ENCODE data around the gene CIB4.

CIB4 gene

DNA sequence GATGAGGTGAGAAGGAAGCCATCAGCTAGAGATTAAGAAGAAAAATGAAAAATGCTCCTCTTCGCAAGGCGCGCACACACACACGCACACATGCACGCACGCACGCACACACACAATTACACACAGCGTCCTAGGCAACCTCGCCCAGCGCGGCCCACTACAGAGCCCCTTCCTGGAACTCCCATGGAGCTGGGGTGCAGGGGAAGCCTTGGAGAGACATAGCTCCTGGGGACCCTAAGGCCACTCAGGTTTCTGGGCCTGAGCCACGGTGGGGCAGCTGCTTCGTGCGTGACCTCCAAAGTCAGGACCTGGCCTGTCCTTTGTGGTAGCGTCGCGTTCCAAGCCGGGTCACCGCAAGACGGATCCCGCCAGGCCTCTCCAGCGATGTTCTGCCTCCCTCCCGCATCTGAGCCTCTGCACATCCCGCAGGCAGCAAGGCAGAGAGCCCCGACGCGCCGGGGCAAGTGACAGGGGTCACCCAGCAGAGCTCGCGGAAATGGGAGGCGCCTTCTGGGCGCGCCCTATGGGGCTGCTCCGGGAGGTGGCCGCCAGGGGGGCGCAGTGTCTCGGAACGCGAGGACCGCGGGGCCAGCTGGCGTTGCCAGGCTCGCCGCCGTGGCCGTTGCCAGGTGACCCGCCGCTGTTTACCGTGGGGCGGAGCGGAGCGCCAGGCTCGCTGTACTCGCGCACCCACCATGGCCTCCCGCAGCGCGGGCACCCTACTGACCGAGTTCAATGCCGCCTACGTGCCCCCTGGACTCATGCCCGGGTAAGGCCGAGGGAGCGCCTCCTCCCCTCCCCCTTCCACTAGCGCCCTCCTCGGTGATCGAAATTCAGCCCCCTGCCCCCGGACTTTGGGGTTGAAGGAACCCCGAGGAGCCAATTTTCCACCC, 79.0 kb downstream of the CIB4 start:
- WGBS, 2 donors (ENCODE audit: extremely low coverage in 2 of 2, insufficient read length in 2 of 2, insufficient replicate concordance in 1 of 2) = no CpG with 5 or more reads among the region's 69 CpGs
- no peaks in the 10 kb centered on the region for H3K9me3 ChIP-seq (replicated peaks in 1 of 2; ENCODE audit: control insufficient read depth in 2 of 2, insufficient read depth in 1 of 2, low read depth in 1 of 2, low read length in 2 of 2)
- H4K91ac ChIP-seq (ENCODE audit: low read depth, low read length, poor library complexity) = no peak overlapping the region
- H2AFZ ChIP-seq (ENCODE audit: low read length) = no peak overlapping the region
- no peaks in the 10 kb centered on the region for H3K36me3 ChIP-seq (replicated peaks in 1 of 2; ENCODE audit: control insufficient read depth in 2 of 2, insufficient read depth in 2 of 2, low read length in 2 of 2)
- no peak overlapping the region for H3K9ac ChIP-seq (ENCODE audit: low read depth, low read length, poor library complexity)
- H3K4me1 ChIP-seq (ENCODE audit: control insufficient read depth in 2 of 2, insufficient read depth in 1 of 2, low read depth in 1 of 2, low read length in 2 of 2) = peaks cover 12 to 13% of the 10 kb centered on the region in 2 donors
- H2BK12ac ChIP-seq (ENCODE audit: low read length) = no peak overlapping the region
- H3K4me2 ChIP-seq (ENCODE audit: insufficient read depth, low read length, poor library complexity, severe bottlenecking) = no peak overlapping the region
- no peak overlapping the region for H2BK5ac ChIP-seq (ENCODE audit: low read length)
- no peak overlapping the region for H4K8ac ChIP-seq (ENCODE audit: low read depth, low read length)
- no peak for DNase-seq (ENCODE audit: low spot score)
- H3K79me1 ChIP-seq (ENCODE audit: low read depth, low read length) = no peaks in the 10 kb centered on the region
- H3K18ac ChIP-seq (ENCODE audit: low read length) = peak overlapping the region; percentile 60
- H3K4ac ChIP-seq (ENCODE audit: low read length) = no peak overlapping the region
- peaks cover 0 to 68% (median 2%) of the 10 kb centered on the region in 3 experiments for H3K27me3 ChIP-seq (ENCODE audit: control insufficient read depth in 3 of 3, insufficient read depth in 3 of 3, low read depth in 1 of 3, low read length in 3 of 3)
- H3K27ac ChIP-seq (replicated peaks; ENCODE audit: low read length) = no peak overlapping the region
- H3K4me3 ChIP-seq (ENCODE audit: low read length in 2 of 2) = no peak overlapping the region
- no peak overlapping the region for H2BK120ac ChIP-seq (ENCODE audit: low read depth, low read length)
- no peak overlapping the region for H3K23ac ChIP-seq (ENCODE audit: low read depth, low read length, poor library complexity)
- H2AK5ac ChIP-seq (ENCODE audit: low read depth, low read length) = no peak overlapping the region
- no peak overlapping the region for H3K14ac ChIP-seq (ENCODE audit: low read length)
- H2BK15ac ChIP-seq (ENCODE audit: low read length) = peak overlapping the region; percentile 76

- no peaks in the 10 kb centered on the region for H3K9me3 ChIP-seq (replicated peaks in 1 of 2; ENCODE audit: control insufficient read depth in 2 of 2, insufficient read depth in 1 of 2, low read depth in 1 of 2, low read length in 2 of 2)
- H2BK12ac ChIP-seq (ENCODE audit: low read length) = no peak overlapping the region
- H4K91ac ChIP-seq (ENCODE audit: low read depth, low read length, poor library complexity) = no peak overlapping the region
- no peak overlapping the region for H3K4ac ChIP-seq (ENCODE audit: low read length)
- H3K18ac ChIP-seq (ENCODE audit: low read length) = no peak overlapping the region
- no peak overlapping the region for H3K23ac ChIP-seq (ENCODE audit: low read depth, low read length, poor library complexity)
- H3K4me2 ChIP-seq (ENCODE audit: insufficient read depth, low read length, poor library complexity, severe bottlenecking) = no peak overlapping the region
- peaks cover 12 to 13% of the 10 kb centered on the region in 2 donors for H3K4me1 ChIP-seq (ENCODE audit: control insufficient read depth in 2 of 2, insufficient read depth in 1 of 2, low read depth in 1 of 2, low read length in 2 of 2)
- no peak overlapping the region for H3K27ac ChIP-seq (replicated peaks; ENCODE audit: low read length)
- no peak for DNase-seq (ENCODE audit: low spot score)
- no peak overlapping the region for H4K8ac ChIP-seq (ENCODE audit: low read depth, low read length)
- H2BK5ac ChIP-seq (ENCODE audit: low read length) = no peak overlapping the region
- no peak overlapping the region for H3K4me3 ChIP-seq (ENCODE audit: low read length in 2 of 2)
- peak overlapping the region; percentile 31 for H2AK5ac ChIP-seq (ENCODE audit: low read depth, low read length)
- no peak overlapping the region for H2BK15ac ChIP-seq (ENCODE audit: low read length)
- H2AFZ ChIP-seq (ENCODE audit: low read length) = no peak overlapping the region
- H3K36me3 ChIP-seq (replicated peaks in 1 of 2; ENCODE audit: control insufficient read depth in 2 of 2, insufficient read depth in 2 of 2, low read length in 2 of 2) = no peaks in the 10 kb centered on the region
- H3K79me1 ChIP-seq (ENCODE audit: low read depth, low read length) = no peaks in the 10 kb centered on the region
- peaks cover 0 to 71% (median 2%) of the 10 kb centered on the region in 3 experiments for H3K27me3 ChIP-seq (ENCODE audit: control insufficient read depth in 3 of 3, insufficient read depth in 3 of 3, low read depth in 1 of 3, low read length in 3 of 3)
- no peak overlapping the region for H3K9ac ChIP-seq (ENCODE audit: low read depth, low read length, poor library complexity)
- WGBS, 2 donors (ENCODE audit: extremely low coverage in 2 of 2, insufficient read length in 2 of 2, insufficient replicate concordance in 1 of 2) = no CpG with 5 or more reads among the region's 8 CpGs
- H2BK120ac ChIP-seq (ENCODE audit: low read depth, low read length) = no peak overlapping the region
- no peak overlapping the region for H3K14ac ChIP-seq (ENCODE audit: low read length)
Observed at GRCh38 chr2:26561376-26561775, 79.8 kb downstream of the CIB4 start.

- Histone ChIP-seq H2BK5ac (ENCODE audit: low read length) (no peak overlapping the region), H2BK12ac (ENCODE audit: low read length) (no peak overlapping the region), H2BK15ac (ENCODE audit: low read length) (no peak overlapping the region), H3K4me2 (ENCODE audit: insufficient read depth, low read length, poor library complexity, severe bottlenecking) (no peak overlapping the region), H2AK5ac (ENCODE audit: low read depth, low read length) (no peak overlapping the region), H3K9me3 (replicated peaks in 1 of 2; ENCODE audit: control insufficient read depth in 2 of 2, insufficient read depth in 1 of 2, low read depth in 1 of 2, low read length in 2 of 2) (no peaks in the 10 kb centered on the region), H4K8ac (ENCODE audit: low read depth, low read length) (no peak overlapping the region), H3K36me3 (replicated peaks in 1 of 2; ENCODE audit: control insufficient read depth in 2 of 2, insufficient read depth in 2 of 2, low read length in 2 of 2) (no peaks in the 10 kb centered on the region), H3K79me1 (ENCODE audit: low read depth, low read length) (no peaks in the 10 kb centered on the region), H2AFZ (ENCODE audit: low read length) (no peak overlapping the region), H3K4me1 (ENCODE audit: control insufficient read depth in 2 of 2, insufficient read depth in 1 of 2, low read depth in 1 of 2, low read length in 2 of 2) (peaks cover 12 to 13% of the 10 kb centered on the region in 2 donors), H3K23ac (ENCODE audit: low read depth, low read length, poor library complexity) (no peak overlapping the region), H3K14ac (ENCODE audit: low read length) (no peak overlapping the region), H3K9ac (ENCODE audit: low read depth, low read length, poor library complexity) (no peak overlapping the region), H3K27me3 (ENCODE audit: control insufficient read depth in 3 of 3, insufficient read depth in 3 of 3, low read depth in 1 of 3, low read length in 3 of 3) (peaks cover 0 to 70% (median 2%) of the 10 kb centered on the region in 3 experiments), H3K18ac (ENCODE audit: low read length) (no peak overlapping the region), H2BK120ac (ENCODE audit: low read depth, low read length) (no peak overlapping the region), H4K91ac (ENCODE audit: low read depth, low read length, poor library complexity) (no peak overlapping the region), H3K27ac (replicated peaks; ENCODE audit: low read length) (no peak overlapping the region), H3K4me3 (ENCODE audit: low read length in 2 of 2) (no peak overlapping the region), H3K4ac (ENCODE audit: low read length) (no peak overlapping the region)
- WGBS, 2 donors (ENCODE audit: extremely low coverage in 2 of 2, insufficient read length in 2 of 2, insufficient replicate concordance in 1 of 2) = no CpG with 5 or more reads among the region's 3 CpGs
- DNase-seq (ENCODE audit: low spot score) = no peak
Observed at GRCh38 chr2:26560892-26561291, 80.3 kb downstream of the CIB4 start.

DNA sequence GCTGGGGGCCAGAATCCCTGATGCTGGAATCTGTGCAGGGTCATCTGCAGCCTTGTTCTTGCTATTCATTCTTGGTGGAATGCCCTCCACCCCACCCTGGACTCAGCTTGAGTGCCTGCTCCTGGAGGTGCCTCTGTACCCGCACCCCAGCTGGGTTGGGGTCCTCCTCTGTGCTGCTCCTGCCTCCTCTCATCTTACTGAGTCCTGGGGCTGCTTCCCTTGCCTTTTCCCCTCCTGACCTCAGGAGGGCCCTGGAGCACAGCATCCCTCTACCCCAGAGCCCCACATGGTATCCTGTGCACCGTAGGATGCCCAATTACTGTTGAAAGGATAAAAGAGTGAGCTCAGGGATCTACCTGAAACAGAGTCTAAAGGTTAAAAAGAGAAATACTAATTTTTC, 81.6 kb downstream of the CIB4 start:
- no peak overlapping the region for H3K18ac ChIP-seq (ENCODE audit: low read length)
- peaks cover 0 to 64% (median 2%) of the 10 kb centered on the region in 3 experiments for H3K27me3 ChIP-seq (ENCODE audit: control insufficient read depth in 3 of 3, insufficient read depth in 3 of 3, low read depth in 1 of 3, low read length in 3 of 3)
- H2AFZ ChIP-seq (ENCODE audit: low read length) = no peak overlapping the region
- no CpG with 5 or more reads among the region's 2 CpGs for WGBS, 2 donors (ENCODE audit: extremely low coverage in 2 of 2, insufficient read length in 2 of 2, insufficient replicate concordance in 1 of 2)
- H2BK120ac ChIP-seq (ENCODE audit: low read depth, low read length) = no peak overlapping the region
- H2AK5ac ChIP-seq (ENCODE audit: low read depth, low read length) = no peak overlapping the region
- no peak overlapping the region for H3K27ac ChIP-seq (replicated peaks; ENCODE audit: low read length)
- H3K4me1 ChIP-seq (ENCODE audit: control insufficient read depth in 2 of 2, insufficient read depth in 1 of 2, low read depth in 1 of 2, low read length in 2 of 2) = peaks cover 12 to 13% of the 10 kb centered on the region in 2 donors
- no peak overlapping the region for H3K4ac ChIP-seq (ENCODE audit: low read length)
- H3K36me3 ChIP-seq (replicated peaks in 1 of 2; ENCODE audit: control insufficient read depth in 2 of 2, insufficient read depth in 2 of 2, low read length in 2 of 2) = no peaks in the 10 kb centered on the region
- H4K91ac ChIP-seq (ENCODE audit: low read depth, low read length, poor library complexity) = no peak overlapping the region
- H2BK15ac ChIP-seq (ENCODE audit: low read length) = no peak overlapping the region
- no peak for DNase-seq (ENCODE audit: low spot score)
- no peak overlapping the region for H3K9ac ChIP-seq (ENCODE audit: low read depth, low read length, poor library complexity)
- no peak overlapping the region for H3K4me3 ChIP-seq (ENCODE audit: low read length in 2 of 2)
- no peak overlapping the region for H4K8ac ChIP-seq (ENCODE audit: low read depth, low read length)
- no peak overlapping the region for H2BK12ac ChIP-seq (ENCODE audit: low read length)
- H3K4me2 ChIP-seq (ENCODE audit: insufficient read depth, low read length, poor library complexity, severe bottlenecking) = no peak overlapping the region
- no peaks in the 10 kb centered on the region for H3K9me3 ChIP-seq (replicated peaks in 1 of 2; ENCODE audit: control insufficient read depth in 2 of 2, insufficient read depth in 1 of 2, low read depth in 1 of 2, low read length in 2 of 2)
- no peak overlapping the region for H3K14ac ChIP-seq (ENCODE audit: low read length)
- no peak overlapping the region for H3K23ac ChIP-seq (ENCODE audit: low read depth, low read length, poor library complexity)
- H3K79me1 ChIP-seq (ENCODE audit: low read depth, low read length) = no peaks in the 10 kb centered on the region
- no peak overlapping the region for H2BK5ac ChIP-seq (ENCODE audit: low read length)

Data from neuronal stem cell (in vitro differentiated cells).